Spleen (tissue), 7 donors: ENCODE results near the gene VPS39.

Experiments used
- POLR2A ChIP-seq, 3 donors: fragments of 450-650 bp; IDR thresholded peaks; one replicate each; pipeline ENCODE4 v1.5.1; 2017; ENCODE audit warnings: antibody characterized with exemption in 3 of 3, mild to moderate bottlenecking in 1 of 3
- POLR2AphosphoS5 ChIP-seq, 3 donors: sonication (generic); formaldehyde crosslinking; IDR thresholded peaks; one replicate each; pipeline ENCODE4 v1.5.1; 2017; ENCODE audit warnings: antibody characterized with exemption in 3 of 3
- TF ChIP-seq, protein P1 (sequence below), 11 experiments: fragments of 200-600 bp in 7 of 11; fragments of 450-650 bp in 4 of 11; sonication (generic) in 4 of 11; IDR thresholded peaks in 8 of 11; conservative IDR thresholded peaks in 3 of 11; 1 replicate in 7 of 11; 2 replicates in 4 of 11; pipeline versions ENCODE4 v1.4.0 to v1.8.0; 2016 to 2021; ENCODE audit warnings: antibody characterized with exemption in 11 of 11, inconsistent platforms in 4 of 11, mild to moderate bottlenecking in 1 of 11
- donor health status: DM: no; HTN: no; CAD: no; lungs with moderate emphysema.
- donor health status: DM: no; HTN: no; CAD: no.
- donor health status: DM: no; HTN: no; CAD: no.

DNA sequence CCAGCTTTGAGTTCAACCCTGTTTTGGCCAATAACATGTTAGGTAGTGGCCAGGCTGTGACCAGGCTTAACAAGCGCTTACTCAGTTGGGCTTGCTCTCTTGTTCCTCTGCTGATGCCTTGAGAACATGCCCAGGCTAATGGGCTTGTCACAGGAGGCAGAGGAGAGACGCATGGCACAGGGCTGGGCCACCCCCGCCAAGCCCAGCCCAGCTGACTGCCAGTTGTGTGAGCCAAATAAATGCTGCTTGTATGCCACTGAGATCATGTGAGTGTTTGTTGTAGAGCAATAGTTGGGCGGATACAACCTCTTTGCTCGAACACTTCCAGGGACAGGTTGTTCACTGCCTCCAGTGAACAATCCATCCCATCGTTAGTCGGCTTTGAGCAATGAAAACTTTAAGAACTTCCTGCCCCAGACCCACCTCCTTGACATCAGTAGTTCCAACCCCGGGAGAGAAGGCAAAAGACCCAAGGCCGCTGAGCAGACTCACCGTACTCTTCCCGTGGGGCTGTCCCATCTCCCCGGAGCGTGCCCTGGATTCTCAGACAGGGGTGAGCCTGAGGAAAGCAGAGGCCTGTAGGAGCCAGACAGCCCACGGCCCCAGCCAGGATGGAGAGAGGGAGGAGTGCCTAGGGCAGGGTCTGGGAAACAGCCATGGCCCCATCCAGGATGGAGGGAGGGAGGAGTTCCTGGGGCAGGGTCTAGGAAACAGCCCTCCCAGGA, 55.7 kb downstream of the VPS39 start:
- TF ChIP-seq, protein P1, sequence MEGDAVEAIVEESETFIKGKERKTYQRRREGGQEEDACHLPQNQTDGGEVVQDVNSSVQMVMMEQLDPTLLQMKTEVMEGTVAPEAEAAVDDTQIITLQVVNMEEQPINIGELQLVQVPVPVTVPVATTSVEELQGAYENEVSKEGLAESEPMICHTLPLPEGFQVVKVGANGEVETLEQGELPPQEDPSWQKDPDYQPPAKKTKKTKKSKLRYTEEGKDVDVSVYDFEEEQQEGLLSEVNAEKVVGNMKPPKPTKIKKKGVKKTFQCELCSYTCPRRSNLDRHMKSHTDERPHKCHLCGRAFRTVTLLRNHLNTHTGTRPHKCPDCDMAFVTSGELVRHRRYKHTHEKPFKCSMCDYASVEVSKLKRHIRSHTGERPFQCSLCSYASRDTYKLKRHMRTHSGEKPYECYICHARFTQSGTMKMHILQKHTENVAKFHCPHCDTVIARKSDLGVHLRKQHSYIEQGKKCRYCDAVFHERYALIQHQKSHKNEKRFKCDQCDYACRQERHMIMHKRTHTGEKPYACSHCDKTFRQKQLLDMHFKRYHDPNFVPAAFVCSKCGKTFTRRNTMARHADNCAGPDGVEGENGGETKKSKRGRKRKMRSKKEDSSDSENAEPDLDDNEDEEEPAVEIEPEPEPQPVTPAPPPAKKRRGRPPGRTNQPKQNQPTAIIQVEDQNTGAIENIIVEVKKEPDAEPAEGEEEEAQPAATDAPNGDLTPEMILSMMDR (IDR thresholded peaks at IDR 0.05 in 8 of 11, conservative IDR thresholded peaks at IDR 0.05 in 3 of 11) = no peak
- TF ChIP-seq POLR2A (IDR thresholded peaks at IDR 0.05) = no peak
- TF ChIP-seq POLR2AphosphoS5 (IDR thresholded peaks at IDR 0.05) = no peak
